IPS-18a (cell line): ENCODE data around the gene GRIN2D.
A peak's percentile ranks its signal among the peaks of the same experiment; 100 is the strongest.

Source experiments
- H3K27ac ChIP-seq: one replicate; pipeline ENCODE4 v1.5.1; 2013; ENCODE audit warnings: low read length
- H3K27me3 ChIP-seq: one replicate; pipeline ENCODE4 v1.6.1; 2013; ENCODE audit warnings: mild to moderate bottlenecking, low read length; ENCODE audit not compliant: control insufficient read depth, insufficient read depth
- H3K36me3 ChIP-seq: one replicate; pipeline ENCODE4 v1.6.1; 2013; ENCODE audit warnings: low read depth, low read length; ENCODE audit not compliant: control insufficient read depth
- H3K4me1 ChIP-seq: one replicate; pipeline ENCODE4 v1.6.1; 2013; ENCODE audit warnings: low read depth, low read length; ENCODE audit not compliant: control insufficient read depth
- H3K4me3 ChIP-seq: one replicate; pipeline ENCODE4 v1.5.1; 2013; ENCODE audit warnings: low read length
- H3K9ac ChIP-seq: one replicate; pipeline ENCODE4 v1.6.1; 2013; ENCODE audit warnings: mild to moderate bottlenecking, low read length, moderate library complexity
- H3K9me3 ChIP-seq: one replicate; pipeline ENCODE4 v1.6.1; 2013; ENCODE audit warnings: low read depth, low read length; ENCODE audit not compliant: control insufficient read depth

GRIN2D gene

DNA sequence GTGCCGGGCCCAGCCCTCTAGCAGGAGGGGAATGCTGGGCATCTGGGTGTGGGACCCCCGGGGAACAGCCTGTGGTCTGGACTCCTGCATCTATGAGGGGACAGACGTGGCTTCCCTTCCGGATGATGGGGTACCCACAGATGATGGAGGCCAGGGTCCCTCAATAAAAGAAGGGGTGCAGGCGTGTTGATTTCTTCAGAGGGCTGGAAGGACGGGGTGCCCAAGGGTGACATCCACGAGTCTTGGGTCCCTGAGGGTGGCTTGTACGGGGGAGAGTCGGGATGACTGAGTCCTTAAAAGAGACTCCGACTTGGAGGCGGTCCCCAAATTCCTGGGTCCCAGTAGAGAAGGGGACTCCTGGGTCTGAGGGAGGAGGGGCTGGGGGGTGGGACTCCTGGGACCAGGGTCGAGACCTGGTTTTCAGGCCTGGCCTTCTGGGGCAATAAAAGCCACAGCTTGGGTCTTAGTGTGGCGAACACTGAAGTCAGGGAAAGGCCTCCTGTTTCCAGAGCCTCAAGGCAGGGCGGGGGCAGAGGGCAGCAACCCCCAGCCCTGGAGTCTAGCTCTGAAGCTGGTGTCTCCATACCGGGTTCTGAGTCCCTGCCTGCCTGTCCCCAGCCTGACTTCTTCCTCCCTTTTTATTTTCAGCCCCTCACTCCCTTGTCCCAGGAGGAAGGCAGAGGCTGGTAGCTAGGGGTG, 459 bp upstream of the GRIN2D start:
- H3K27ac ChIP-seq, result no peak overlapping the region
- H3K4me1 ChIP-seq, result peaks cover 23% of the 10 kb centered on the region
- H3K9me3 ChIP-seq, result no peaks in the 10 kb centered on the region
- H3K9ac ChIP-seq, result no peak overlapping the region
- peaks cover 13% of the 10 kb centered on the region for H3K36me3 ChIP-seq
- peak overlapping the region; percentile 53 for H3K4me3 ChIP-seq
- H3K27me3 ChIP-seq, result peaks cover 58% of the 10 kb centered on the region

DNA sequence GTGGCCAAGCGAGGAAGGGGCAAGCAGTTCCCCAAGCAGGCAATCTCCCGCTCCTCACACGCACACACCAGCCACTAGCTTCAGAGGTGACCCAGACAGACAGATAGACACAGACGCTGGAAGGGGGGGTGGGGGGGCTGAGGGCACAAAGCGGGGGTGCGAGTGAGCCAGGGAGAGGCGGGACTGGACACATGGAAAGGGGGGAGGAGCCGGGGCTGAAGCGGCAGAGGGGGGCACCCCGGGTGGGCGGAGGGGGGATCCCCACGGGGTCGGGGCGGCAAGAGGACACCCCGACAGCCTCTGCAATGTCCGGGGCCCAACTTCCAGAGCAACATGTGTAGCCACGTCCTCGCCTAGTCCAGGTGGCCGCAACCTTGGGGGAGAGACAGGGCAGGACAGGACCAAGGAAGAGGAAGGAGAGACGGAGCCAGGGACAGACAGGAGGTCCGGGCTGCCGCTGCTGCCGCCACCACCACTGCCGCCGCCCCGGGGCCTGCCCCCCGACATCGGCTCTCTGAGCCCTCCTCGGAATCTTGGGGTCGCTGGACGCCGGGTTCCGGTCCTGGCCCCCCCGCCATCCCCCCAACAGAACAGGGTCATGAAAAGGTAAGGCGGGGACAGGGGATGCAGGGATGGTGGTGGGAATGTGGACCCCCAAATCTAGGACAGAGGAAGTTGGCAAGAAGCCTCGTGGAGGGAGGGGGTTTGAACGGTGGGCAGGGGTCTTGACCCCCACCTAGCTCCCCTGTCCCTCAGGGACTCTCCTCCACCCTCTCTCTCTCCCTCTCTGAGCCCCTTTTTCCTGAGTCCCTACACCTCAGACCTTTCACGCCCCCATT, 1.1 kb downstream of the GRIN2D start:
- no peak overlapping the region for H3K27ac ChIP-seq
- peaks cover 61% of the 10 kb centered on the region for H3K27me3 ChIP-seq
- H3K4me3 ChIP-seq, result peak overlapping the region; percentile 53
- no peaks in the 10 kb centered on the region for H3K9me3 ChIP-seq
- H3K36me3 ChIP-seq, result no peaks in the 10 kb centered on the region
- no peak overlapping the region for H3K9ac ChIP-seq
- H3K4me1 ChIP-seq, result peaks cover 30% of the 10 kb centered on the region

DNA sequence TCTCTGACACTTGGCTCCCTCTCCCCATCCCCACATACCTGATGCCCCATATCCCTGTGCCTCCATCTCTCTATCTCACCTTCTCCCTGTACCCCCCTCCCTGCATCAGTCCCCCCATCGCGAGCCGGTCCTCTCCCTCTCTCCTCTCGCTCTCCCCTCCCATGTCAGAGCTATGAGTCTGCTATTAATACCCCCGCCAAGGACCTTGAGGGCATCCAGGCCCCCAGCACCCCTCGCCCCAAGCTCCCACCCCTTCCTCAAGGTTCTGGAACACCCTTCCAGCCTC, 1.6 kb downstream of the GRIN2D start:
- no peak overlapping the region for H3K27ac ChIP-seq
- H3K9me3 ChIP-seq, result no peaks in the 10 kb centered on the region
- H3K4me3 ChIP-seq, result peak overlapping the region; percentile 53
- peaks cover 30% of the 10 kb centered on the region for H3K4me1 ChIP-seq
- H3K27me3 ChIP-seq, result peaks cover 61% of the 10 kb centered on the region
- H3K36me3 ChIP-seq, result no peaks in the 10 kb centered on the region
- H3K9ac ChIP-seq, result no peak overlapping the region

DNA sequence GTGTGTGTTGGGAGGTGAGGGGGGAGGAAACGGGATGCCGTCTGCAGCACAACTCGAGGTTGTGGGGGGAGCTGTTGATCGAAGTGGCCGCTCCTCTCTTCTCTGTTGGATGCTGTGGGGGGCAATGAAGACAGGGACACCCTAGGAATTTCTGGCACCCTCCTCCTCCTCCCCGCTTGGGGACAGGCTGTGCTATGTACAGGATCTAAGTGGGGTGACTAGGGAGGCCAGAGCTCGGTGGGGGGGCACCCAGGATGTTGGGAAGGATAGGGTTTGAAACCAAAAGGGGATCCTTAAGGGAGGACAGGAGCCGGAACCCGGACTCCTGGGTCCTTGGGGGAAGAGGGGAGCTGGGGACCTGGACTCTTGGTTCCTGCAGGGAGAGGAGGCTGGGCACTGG, 2.0 kb downstream of the GRIN2D start:
- Histone ChIP-seq H3K9ac (no peak overlapping the region), H3K27ac (no peak overlapping the region), H3K36me3 (no peaks in the 10 kb centered on the region), H3K9me3 (no peaks in the 10 kb centered on the region), H3K27me3 (peaks cover 61% of the 10 kb centered on the region), H3K4me1 (peaks cover 30% of the 10 kb centered on the region), H3K4me3 (no peak overlapping the region)

DNA sequence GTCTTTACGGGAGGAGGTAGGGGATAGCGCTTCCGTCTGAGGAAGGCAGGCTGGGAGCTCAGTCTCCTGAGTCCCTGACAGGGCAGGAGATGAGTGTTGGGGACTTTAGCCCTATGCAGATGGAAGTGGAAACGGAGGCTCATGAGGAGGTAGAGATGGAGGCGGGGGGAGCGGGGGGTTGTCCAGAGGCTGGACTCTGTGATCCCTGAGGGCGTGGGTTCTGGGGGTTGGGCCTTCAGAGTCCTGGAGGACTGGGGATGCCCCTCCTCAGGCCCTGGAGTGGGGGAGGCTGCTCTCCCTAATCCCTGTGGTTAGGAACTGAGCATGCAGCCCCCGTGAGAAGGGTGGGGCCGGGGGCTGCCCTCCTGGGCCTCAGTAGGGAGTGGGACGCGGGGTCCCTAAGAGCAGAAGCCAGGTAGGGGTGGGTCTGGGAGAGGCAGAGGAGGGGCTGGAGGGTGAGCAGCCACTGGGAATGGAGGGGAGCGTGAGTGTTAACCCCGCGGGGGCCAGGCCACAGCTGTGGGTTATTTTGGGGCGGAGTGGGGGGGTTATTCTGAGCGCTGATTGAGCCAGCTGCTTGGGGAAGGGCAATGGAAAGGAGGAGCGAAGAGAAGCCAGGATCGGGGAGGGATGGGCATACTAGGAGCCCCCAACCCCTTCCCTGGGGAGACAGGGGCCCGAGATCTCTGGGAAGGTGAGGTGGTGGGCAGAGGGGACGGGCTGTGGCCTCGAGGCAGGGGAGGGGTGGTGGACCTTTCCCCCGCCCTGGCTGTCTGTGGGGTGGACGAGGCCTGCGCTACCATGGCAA, 2.8 kb downstream of the GRIN2D start:
- Histone ChIP-seq H3K27ac (no peak overlapping the region), H3K9me3 (no peaks in the 10 kb centered on the region), H3K36me3 (no peaks in the 10 kb centered on the region), H3K27me3 (peaks cover 61% of the 10 kb centered on the region), H3K4me1 (peaks cover 35% of the 10 kb centered on the region), H3K9ac (no peak overlapping the region), H3K4me3 (no peak overlapping the region)

DNA sequence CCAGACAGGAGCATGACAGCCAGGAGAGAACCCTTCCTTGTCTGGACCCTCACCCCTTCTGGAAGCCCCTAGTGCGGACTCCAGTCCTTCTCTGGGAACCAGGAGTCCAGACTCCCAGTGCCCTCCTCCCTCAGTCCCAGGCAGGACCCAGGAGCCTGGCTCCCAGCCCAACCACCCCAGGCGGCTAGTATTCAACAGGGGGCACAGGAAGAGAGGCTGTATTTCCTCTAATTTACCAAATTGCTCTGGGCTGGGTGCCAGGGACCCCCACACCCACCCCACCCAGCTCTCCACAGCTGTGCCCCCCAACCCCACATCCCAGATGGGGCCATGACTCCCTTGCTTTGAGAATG, 3.3 kb downstream of the GRIN2D start:
- Histone ChIP-seq H3K4me3 (no peak overlapping the region), H3K4me1 (peaks cover 40% of the 10 kb centered on the region), H3K36me3 (no peaks in the 10 kb centered on the region), H3K27ac (no peak overlapping the region), H3K27me3 (peaks cover 61% of the 10 kb centered on the region), H3K9ac (no peak overlapping the region), H3K9me3 (no peaks in the 10 kb centered on the region)

DNA sequence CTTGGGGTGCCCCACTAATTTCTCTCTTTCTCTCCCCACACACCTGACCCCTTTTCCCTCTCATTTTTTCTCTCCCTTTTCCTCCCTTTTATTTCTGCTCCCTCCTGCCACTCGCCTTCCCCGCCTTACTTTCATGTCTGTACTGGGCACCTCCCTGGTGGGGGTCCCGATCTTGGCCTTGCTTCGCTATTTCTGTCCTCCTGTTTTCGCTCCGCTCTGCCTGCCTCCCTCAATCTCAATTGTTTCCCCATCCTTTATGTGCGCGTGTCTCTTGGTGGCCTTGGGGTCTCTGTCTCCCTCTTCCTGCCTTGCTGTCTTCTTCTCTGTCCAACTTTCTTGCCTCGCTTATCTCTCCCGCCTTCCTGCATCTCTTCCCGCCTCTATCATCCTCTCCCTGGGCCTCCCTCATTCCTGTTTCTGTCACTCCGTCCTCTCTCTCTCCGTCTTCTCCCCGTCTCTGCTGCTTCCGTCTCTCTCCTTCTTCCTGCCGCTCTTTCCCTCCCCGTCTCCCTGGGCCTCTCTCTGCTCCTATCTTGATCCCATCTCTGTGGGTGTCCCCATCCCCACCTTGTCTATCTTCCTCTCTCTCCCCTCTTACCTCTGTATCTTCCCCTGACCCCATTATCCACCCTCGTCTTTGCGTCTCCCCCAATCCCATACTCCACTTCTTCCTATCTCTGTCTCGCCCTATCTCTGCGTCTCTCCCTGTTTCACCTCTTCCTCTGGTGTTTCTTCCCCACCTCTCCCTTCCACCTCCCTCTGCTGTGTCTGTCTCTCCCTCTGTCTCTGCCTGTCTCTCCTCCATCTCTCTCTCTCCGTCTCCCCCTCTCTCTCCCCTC, 4.0 kb downstream of the GRIN2D start:
- no peaks in the 10 kb centered on the region for H3K9me3 ChIP-seq
- H3K36me3 ChIP-seq, result no peaks in the 10 kb centered on the region
- H3K9ac ChIP-seq, result peak overlapping the region; percentile 42
- H3K4me1 ChIP-seq, result peaks cover 40% of the 10 kb centered on the region
- H3K27ac ChIP-seq, result no peak overlapping the region
- peaks cover 58% of the 10 kb centered on the region for H3K27me3 ChIP-seq
- H3K4me3 ChIP-seq, result peak overlapping the region; percentile 55

DNA sequence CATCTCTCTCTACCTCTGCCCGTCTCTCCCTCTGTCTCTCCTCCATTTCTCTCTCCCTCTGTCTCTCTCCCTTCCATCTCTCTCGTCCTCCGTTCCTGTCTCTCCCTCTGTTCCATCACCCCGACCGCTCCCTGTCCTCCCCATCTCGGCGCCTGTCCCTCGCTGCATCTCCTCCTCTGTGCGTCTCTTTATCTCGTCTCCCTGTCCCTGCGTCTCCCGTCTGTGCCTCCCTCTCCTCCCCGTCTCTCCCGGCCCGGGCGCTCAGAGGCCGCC, 4.6 kb downstream of the GRIN2D start:
- no peak overlapping the region for H3K27ac ChIP-seq
- H3K36me3 ChIP-seq, result no peaks in the 10 kb centered on the region
- no peaks in the 10 kb centered on the region for H3K9me3 ChIP-seq
- H3K4me1 ChIP-seq, result peaks cover 39% of the 10 kb centered on the region
- H3K4me3 ChIP-seq, result peak overlapping the region; percentile 55
- peak overlapping the region; percentile 42 for H3K9ac ChIP-seq
- H3K27me3 ChIP-seq, result peaks cover 52% of the 10 kb centered on the region

DNA sequence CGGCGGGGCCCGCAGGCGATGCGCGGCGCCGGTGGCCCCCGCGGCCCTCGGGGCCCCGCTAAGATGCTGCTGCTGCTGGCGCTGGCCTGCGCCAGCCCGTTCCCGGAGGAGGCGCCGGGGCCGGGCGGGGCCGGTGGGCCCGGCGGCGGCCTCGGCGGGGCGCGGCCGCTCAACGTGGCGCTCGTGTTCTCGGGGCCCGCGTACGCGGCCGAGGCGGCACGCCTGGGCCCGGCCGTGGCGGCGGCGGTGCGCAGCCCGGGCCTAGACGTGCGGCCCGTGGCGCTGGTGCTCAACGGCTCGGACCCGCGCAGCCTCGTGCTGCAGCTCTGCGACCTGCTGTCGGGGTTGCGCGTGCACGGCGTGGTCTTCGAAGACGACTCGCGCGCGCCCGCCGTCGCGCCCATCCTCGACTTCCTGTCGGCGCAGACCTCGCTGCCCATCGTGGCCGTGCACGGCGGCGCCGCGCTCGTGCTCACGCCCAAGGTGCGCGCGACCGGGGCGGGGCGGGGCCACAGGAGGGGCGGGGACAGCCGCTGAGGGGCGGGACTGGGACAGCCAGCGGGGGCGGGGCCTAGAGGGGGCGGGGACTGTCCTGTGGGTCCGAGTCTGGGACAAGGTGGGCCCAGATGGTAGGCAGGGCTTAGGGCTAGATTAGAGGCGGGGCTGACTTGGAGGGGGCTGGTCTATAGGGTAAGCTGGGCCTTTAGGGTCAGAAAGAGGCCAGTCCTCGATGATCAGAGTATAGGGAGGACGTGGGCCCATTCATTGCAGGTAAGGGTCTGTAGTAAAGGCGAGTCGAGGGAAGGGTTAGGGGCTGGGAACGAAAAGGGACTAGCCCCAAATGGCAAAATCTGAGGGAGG, 5.1 kb downstream of the GRIN2D start:
- Histone ChIP-seq H3K36me3 (no peaks in the 10 kb centered on the region), H3K4me3 (peak overlapping the region; percentile 55), H3K27ac (no peak overlapping the region), H3K9ac (peak overlapping the region; percentile 42), H3K4me1 (peaks cover 40% of the 10 kb centered on the region), H3K27me3 (peaks cover 46% of the 10 kb centered on the region), H3K9me3 (no peaks in the 10 kb centered on the region)

DNA sequence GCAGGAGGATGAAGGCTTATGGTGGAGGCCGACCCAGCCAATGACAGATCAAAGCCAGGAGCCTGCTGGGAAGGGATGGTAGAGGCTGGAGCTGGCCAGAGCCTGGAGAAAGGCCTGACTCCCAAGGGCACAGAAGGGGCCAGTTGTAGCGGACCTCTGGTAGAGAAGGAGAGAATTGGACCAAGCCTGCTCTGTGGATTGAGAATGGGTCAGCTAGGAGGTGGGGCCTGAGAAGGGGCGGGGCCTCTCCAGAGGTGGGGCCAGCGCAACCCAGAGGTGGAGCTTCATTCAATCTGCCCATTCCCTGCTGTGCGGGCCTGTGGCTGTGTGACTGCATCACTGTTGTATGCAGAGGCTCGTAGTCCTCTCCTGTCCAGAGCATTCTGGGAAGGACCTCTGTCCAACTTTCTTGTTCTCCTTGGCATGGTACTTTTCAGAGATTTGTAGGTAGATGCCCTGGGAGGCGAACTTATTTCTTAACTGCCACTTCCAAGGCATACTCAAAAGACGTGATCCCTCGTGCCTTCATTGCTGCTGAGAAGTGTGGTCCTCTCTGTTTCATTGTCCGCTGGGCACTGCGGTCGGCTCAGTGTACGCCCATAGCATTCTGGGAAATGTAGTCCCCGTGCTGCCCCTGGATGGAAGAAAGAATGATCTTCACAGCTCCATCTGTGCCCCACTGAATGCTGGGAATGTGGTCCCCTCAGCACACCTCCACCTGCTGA, 6.7 kb downstream of the GRIN2D start:
- Histone ChIP-seq H3K4me3 (peak overlapping the region; percentile 34), H3K27ac (no peak overlapping the region), H3K9me3 (no peaks in the 10 kb centered on the region), H3K27me3 (peaks cover 31% of the 10 kb centered on the region), H3K36me3 (no peaks in the 10 kb centered on the region), H3K4me1 (peaks cover 34% of the 10 kb centered on the region), H3K9ac (no peak overlapping the region)
